Liver (tissue), 9 donors: ENCODE results near the gene SLC12A3. TPM values are rescaled to one million over a fixed set of nuclear protein-coding genes. Genes with fewer than 3 reads are reported as not detected.

Experiments
- DNase-seq: peaks from one replicate; pipeline ENCODE4 v3.0.0-alpha.2; 2017; ENCODE audit warnings: low spot score
- H3K27ac ChIP-seq, 2 donors: one replicate each; pipeline ENCODE4 v1.7.0; 2013; ENCODE audit warnings: inconsistent platforms in 2 of 2, low read length in 2 of 2, control low read depth in 1 of 2, low read depth in 1 of 2, mild to moderate bottlenecking in 1 of 2
- H3K27me3 ChIP-seq, 4 donors: one replicate each; pipeline versions ENCODE4 v1.6.1 to v1.7.0; 2013; ENCODE audit warnings: low read length in 3 of 4, inconsistent platforms in 1 of 4, mild to moderate bottlenecking in 1 of 4, moderate library complexity in 1 of 4; ENCODE audit not compliant: control insufficient read depth in 4 of 4, insufficient read depth in 4 of 4
- H3K36me3 ChIP-seq, 4 donors: one replicate each; pipeline versions ENCODE4 v1.6.1 to v1.7.0; 2013; ENCODE audit warnings: low read length in 3 of 4, mild to moderate bottlenecking in 3 of 4, low read depth in 1 of 4, moderate library complexity in 1 of 4; ENCODE audit not compliant: control insufficient read depth in 4 of 4, insufficient read depth in 3 of 4
- H3K4me1 ChIP-seq, 4 donors: one replicate each; pipeline versions ENCODE4 v1.6.1 to v1.7.0; 2013; ENCODE audit warnings: low read length in 3 of 4, mild to moderate bottlenecking in 3 of 4, moderate library complexity in 1 of 4; ENCODE audit not compliant: control insufficient read depth in 4 of 4, insufficient read depth in 4 of 4
- H3K4me3 ChIP-seq, 3 donors: one replicate each; pipeline versions ENCODE4 v1.6.1 to v1.7.0; 2013; ENCODE audit warnings: low read length in 3 of 3, control low read depth in 1 of 3, low read depth in 1 of 3, mild to moderate bottlenecking in 1 of 3
- H3K9ac ChIP-seq, 2 donors: one replicate each; pipeline ENCODE4 v1.7.0; 2013; ENCODE audit warnings: low read length in 2 of 2, mild to moderate bottlenecking in 2 of 2, moderate library complexity in 2 of 2, control low read depth in 1 of 2, low read depth in 1 of 2
- H3K9me3 ChIP-seq, 4 donors: one replicate each; pipeline versions ENCODE4 v1.6.1 to v1.7.0; 2013; ENCODE audit warnings: low read length in 3 of 4; ENCODE audit not compliant: control insufficient read depth in 4 of 4
- ATF3 ChIP-seq: IDR thresholded peaks from 2 replicates; pipeline ENCODE4 v1.6.1; 2016; ENCODE audit warnings: antibody characterized with exemption
- EGR1 ChIP-seq, 2 donors: IDR thresholded peaks; 2 replicates each; pipeline ENCODE4 v1.6.1; 2016 to 2018; ENCODE audit warnings: antibody characterized with exemption in 2 of 2, low read depth in 2 of 2
- FOXA1 ChIP-seq: IDR thresholded peaks from 2 replicates; pipeline ENCODE4 v1.6.1; 2016; ENCODE audit warnings: antibody characterized with exemption
- FOXA2 ChIP-seq: IDR thresholded peaks from 2 replicates; pipeline ENCODE4 v1.6.1; 2016; ENCODE audit warnings: antibody characterized with exemption
- GABPA ChIP-seq, 2 donors: IDR thresholded peaks in 1 of 2; conservative IDR thresholded peaks in 1 of 2; 2 replicates each; pipeline ENCODE4 v1.6.1; 2016; ENCODE audit warnings: antibody characterized with exemption in 2 of 2, mild to moderate bottlenecking in 1 of 2, moderate library complexity in 1 of 2
- HNF4A ChIP-seq, 2 donors: conservative IDR thresholded peaks; 2 replicates each; pipeline ENCODE4 v1.6.1; 2016; ENCODE audit warnings: antibody characterized with exemption in 2 of 2, mild to moderate bottlenecking in 2 of 2
- HNF4G ChIP-seq: IDR thresholded peaks from 2 replicates; pipeline ENCODE4 v1.6.1; 2016; ENCODE audit warnings: antibody characterized with exemption
- JUND ChIP-seq, 2 donors: IDR thresholded peaks; 2 replicates each; pipeline ENCODE4 v1.6.1; 2016; ENCODE audit warnings: antibody characterized with exemption in 2 of 2
- MAX ChIP-seq: IDR thresholded peaks from 2 replicates; pipeline ENCODE4 v1.6.1; 2016; ENCODE audit warnings: antibody characterized with exemption
- NR2F2 ChIP-seq: IDR thresholded peaks from 2 replicates; pipeline ENCODE4 v1.6.1; 2016; ENCODE audit warnings: antibody characterized with exemption
- RAD21 ChIP-seq, 2 donors: IDR thresholded peaks; 2 replicates each; pipeline ENCODE4 v1.6.1; 2016; ENCODE audit warnings: antibody characterized with exemption in 2 of 2, mild to moderate bottlenecking in 2 of 2
- REST ChIP-seq: IDR thresholded peaks from 2 replicates; pipeline ENCODE4 v1.6.1; 2016; ENCODE audit warnings: antibody characterized with exemption, mild to moderate bottlenecking
- RXRA ChIP-seq, 2 donors: IDR thresholded peaks; 2 replicates each; pipeline ENCODE4 v1.6.1; 2017 to 2018; ENCODE audit warnings: antibody characterized with exemption in 2 of 2, mild to moderate bottlenecking in 1 of 2
- SP1 ChIP-seq: IDR thresholded peaks from 2 replicates; pipeline ENCODE4 v1.6.1; 2018; ENCODE audit warnings: antibody characterized with exemption, mild to moderate bottlenecking
- TAF1 ChIP-seq: conservative IDR thresholded peaks from 2 replicates; pipeline ENCODE4 v1.6.1; 2016; ENCODE audit warnings: antibody characterized with exemption, mild to moderate bottlenecking
- YY1 ChIP-seq: IDR thresholded peaks from 2 replicates; pipeline ENCODE4 v1.6.1; 2016; ENCODE audit warnings: antibody characterized with exemption, mild to moderate bottlenecking
- WGBS: extraction: QIAGEN DNeasy Blood & Tissue Kit; methylation state at CpG from one replicate; pipeline ENCODE4 v1.1.7; 2013; 5-methylcytosine and 5-hydroxymethylcytosine counted together
- polyA plus RNA-seq, 2 donors: library from polyadenylated mRNA; stranded (reverse) in 1 of 2; unstranded in 1 of 2; fragments of 200-250 nt in 1 of 2; fragments of >200 nt in 1 of 2; fragmentation: Nextera tagmentation in 1 of 2; extraction: Ambion mirVana in 1 of 2; gene quantifications; one replicate each; pipeline versions ENCODE4 v1.2.1 to v1.2.3, GENCODE V29; 2013 to 2015
- total RNA-seq, 2 donors: library from RNA; depleted of rRNA; stranded (reverse); fragments of >200 nt; gene quantifications; one replicate each; pipeline ENCODE4 v1.2.3, GENCODE V29; 2014
- TF ChIP-seq, protein P1 (sequence below): fragments of 150-350 bp; IDR thresholded peaks from 2 replicates; pipeline ENCODE4 v1.5.1; 2017; ENCODE audit warnings: improper control_type of control experiment, low read depth, low read length; ENCODE audit not compliant: missing input control
- TF ChIP-seq, protein P2 (sequence below): IDR thresholded peaks from 2 replicates; pipeline ENCODE4 v1.6.1; 2016; ENCODE audit warnings: antibody characterized with exemption
- donor health status: healthy.
- donor health status: healthy.
- donor health status: healthy.
- donor health status: healthy.
- donor health status: healthy.

The SLC12A3 gene
- total and polyA plus RNA-seq, 4 donors: 0.09 TPM; not detected in 3

GRCh38 chr16:56939801-56940200, 74.8 kb downstream of the SLC12A3 start:
- DNase-seq: no peak
- H3K4me3 ChIP-seq: no peak overlapping the region
- TF ChIP-seq JUND (IDR thresholded peaks at IDR 0.05) (no peak), GABPA (IDR thresholded peaks at IDR 0.05 in 1 of 2, conservative IDR thresholded peaks at IDR 0.05 in 1 of 2) (no peak), FOXA1 (no peak), REST (no peak), SP1 (no peak), ATF3 (no peak), FOXA2 (no peak), EGR1 (IDR thresholded peaks at IDR 0.05; ENCODE audit: low read depth in 2 of 2) (no peak), TAF1 (no peak), HNF4G (no peak), RAD21 (IDR thresholded peaks at IDR 0.05) (no peak), RXRA (IDR thresholded peaks at IDR 0.05) (no peak)
- TF ChIP-seq, protein P1, sequence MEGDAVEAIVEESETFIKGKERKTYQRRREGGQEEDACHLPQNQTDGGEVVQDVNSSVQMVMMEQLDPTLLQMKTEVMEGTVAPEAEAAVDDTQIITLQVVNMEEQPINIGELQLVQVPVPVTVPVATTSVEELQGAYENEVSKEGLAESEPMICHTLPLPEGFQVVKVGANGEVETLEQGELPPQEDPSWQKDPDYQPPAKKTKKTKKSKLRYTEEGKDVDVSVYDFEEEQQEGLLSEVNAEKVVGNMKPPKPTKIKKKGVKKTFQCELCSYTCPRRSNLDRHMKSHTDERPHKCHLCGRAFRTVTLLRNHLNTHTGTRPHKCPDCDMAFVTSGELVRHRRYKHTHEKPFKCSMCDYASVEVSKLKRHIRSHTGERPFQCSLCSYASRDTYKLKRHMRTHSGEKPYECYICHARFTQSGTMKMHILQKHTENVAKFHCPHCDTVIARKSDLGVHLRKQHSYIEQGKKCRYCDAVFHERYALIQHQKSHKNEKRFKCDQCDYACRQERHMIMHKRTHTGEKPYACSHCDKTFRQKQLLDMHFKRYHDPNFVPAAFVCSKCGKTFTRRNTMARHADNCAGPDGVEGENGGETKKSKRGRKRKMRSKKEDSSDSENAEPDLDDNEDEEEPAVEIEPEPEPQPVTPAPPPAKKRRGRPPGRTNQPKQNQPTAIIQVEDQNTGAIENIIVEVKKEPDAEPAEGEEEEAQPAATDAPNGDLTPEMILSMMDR: no peak
- TF ChIP-seq, protein P2, sequence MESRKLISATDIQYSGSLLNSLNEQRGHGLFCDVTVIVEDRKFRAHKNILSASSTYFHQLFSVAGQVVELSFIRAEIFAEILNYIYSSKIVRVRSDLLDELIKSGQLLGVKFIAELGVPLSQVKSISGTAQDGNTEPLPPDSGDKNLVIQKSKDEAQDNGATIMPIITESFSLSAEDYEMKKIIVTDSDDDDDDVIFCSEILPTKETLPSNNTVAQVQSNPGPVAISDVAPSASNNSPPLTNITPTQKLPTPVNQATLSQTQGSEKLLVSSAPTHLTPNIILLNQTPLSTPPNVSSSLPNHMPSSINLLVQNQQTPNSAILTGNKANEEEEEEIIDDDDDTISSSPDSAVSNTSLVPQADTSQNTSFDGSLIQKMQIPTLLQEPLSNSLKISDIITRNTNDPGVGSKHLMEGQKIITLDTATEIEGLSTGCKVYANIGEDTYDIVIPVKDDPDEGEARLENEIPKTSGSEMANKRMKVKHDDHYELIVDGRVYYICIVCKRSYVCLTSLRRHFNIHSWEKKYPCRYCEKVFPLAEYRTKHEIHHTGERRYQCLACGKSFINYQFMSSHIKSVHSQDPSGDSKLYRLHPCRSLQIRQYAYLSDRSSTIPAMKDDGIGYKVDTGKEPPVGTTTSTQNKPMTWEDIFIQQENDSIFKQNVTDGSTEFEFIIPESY: no peak
- peaks cover 3 to 35% (median 24%) of the 10 kb centered on the region in 4 donors for H3K4me1 ChIP-seq
- H3K9ac ChIP-seq: no peak overlapping the region
- H3K36me3 ChIP-seq: peaks cover 35 to 92% (median 86%) of the 10 kb centered on the region in 4 donors
- H3K9me3 ChIP-seq: no peaks in the 10 kb centered on the region
- no peak overlapping the region for H3K27ac ChIP-seq
- 70% methylated on average over 4 of the region's 4 CpGs for WGBS
- no peaks in the 10 kb centered on the region for H3K27me3 ChIP-seq

- H3K9ac ChIP-seq: no peak overlapping the region
- H3K27me3 ChIP-seq: no peaks in the 10 kb centered on the region
- peaks cover 3 to 28% (median 18%) of the 10 kb centered on the region in 4 donors for H3K4me1 ChIP-seq
- H3K27ac ChIP-seq: no peak overlapping the region
- no peak overlapping the region for H3K4me3 ChIP-seq
- 65% methylated on average over 2 of the region's 2 CpGs for WGBS
- peaks cover 32 to 88% (median 84%) of the 10 kb centered on the region in 4 donors for H3K36me3 ChIP-seq
- no peak for DNase-seq
- no peaks in the 10 kb centered on the region for H3K9me3 ChIP-seq
- TF ChIP-seq MAX: no peak
- TF ChIP-seq RAD21 (IDR thresholded peaks at IDR 0.05): no peak
- TF ChIP-seq NR2F2: no peak
- no peak for TF ChIP-seq RXRA (IDR thresholded peaks at IDR 0.05)
- no peak for TF ChIP-seq TAF1
- TF ChIP-seq, protein P2: no peak
- no peak for TF ChIP-seq HNF4A (conservative IDR thresholded peaks at IDR 0.05)
- TF ChIP-seq ATF3: no peak
- no peak for TF ChIP-seq GABPA (IDR thresholded peaks at IDR 0.05 in 1 of 2, conservative IDR thresholded peaks at IDR 0.05 in 1 of 2)
- TF ChIP-seq SP1: no peak
- TF ChIP-seq FOXA2: no peak
- no peak for TF ChIP-seq YY1
- no peak for TF ChIP-seq JUND (IDR thresholded peaks at IDR 0.05)
- TF ChIP-seq EGR1 (IDR thresholded peaks at IDR 0.05; ENCODE audit: low read depth in 2 of 2): no peak
- no peak for TF ChIP-seq HNF4G
- TF ChIP-seq FOXA1: no peak
Observed at GRCh38 chr16:56941092-56941491, 76.1 kb downstream of the SLC12A3 start.
